B cell (primary cell): ENCODE data around the gene SLC35E1. TPM values are rescaled to one million over a fixed set of nuclear protein-coding genes. Genes with fewer than 3 reads are reported as not detected.

Experiments used
- ATAC-seq: fragments of 200-7000 bp; cut with Tn5 transposase; one replicate; pipeline ENCODE4 v1.10.0; 2021; ENCODE audit warnings: low read depth, mild to moderate bottlenecking, moderate number of reproducible peaks, moderate library complexity
- CTCF ChIA-PET: fragments of 350-600 bp; sonication (Branson Sonifier 250); formaldehyde crosslinking; loops from one replicate; lab custom pipeline; 2021; ENCODE audit warnings: antibody characterized with exemption, inconsistent platforms; lab: Charles Lee
- POLR2A ChIA-PET: fragments of 350-600 bp; sonication (Branson Sonifier 250); formaldehyde crosslinking; loops from one replicate; lab custom pipeline; 2021; ENCODE audit warnings: antibody characterized with exemption; lab: Charles Lee
- DNase-seq: peaks from one replicate; pipeline ENCODE4 v3.0.0; 2013
- H2AFZ ChIP-seq: 2 replicates; pipeline ENCODE4 v1.6.1; 2012; ENCODE audit warnings: mild to moderate bottlenecking, low read depth, low read length; ENCODE audit not compliant: insufficient read depth, poor library complexity, severe bottlenecking
- H3K27ac ChIP-seq, 2 donors: 1 replicate in 1 of 2; 2 replicates in 1 of 2; pipeline ENCODE4 v1.5.1; 2012 to 2013; ENCODE audit warnings: low read length in 2 of 2, mild to moderate bottlenecking in 2 of 2, moderate library complexity in 1 of 2
- H3K27me3 ChIP-seq, 4 experiments: fragments of 200-600 bp in 1 of 4; sonication (generic) in 1 of 4; replicated peaks in 1 of 4; 1 replicate in 2 of 4; 2 replicates in 2 of 4; pipeline versions ENCODE4 v1.6.1 to v1.7.0; 2013 to 2016; ENCODE audit warnings: low read length in 3 of 4, mild to moderate bottlenecking in 2 of 4, mixed read lengths in 1 of 4, moderate library complexity in 1 of 4; ENCODE audit not compliant: insufficient read depth in 4 of 4, control insufficient read depth in 3 of 4; ENCODE audit errors: control extremely low read depth in 1 of 4
- H3K36me3 ChIP-seq, 2 experiments: replicated peaks in 1 of 2; 1 replicate in 1 of 2; 2 replicates in 1 of 2; pipeline versions ENCODE4 v1.6.1 to v1.7.1; 2013; ENCODE audit warnings: low read length in 1 of 2; ENCODE audit not compliant: insufficient read depth in 2 of 2, control insufficient read depth in 1 of 2; ENCODE audit errors: control extremely low read depth in 1 of 2, extremely low read depth in 1 of 2
- H3K4me1 ChIP-seq, 2 donors: fragments of 200-600 bp in 1 of 2; sonication (generic) in 1 of 2; 1 replicate in 1 of 2; 2 replicates in 1 of 2; pipeline versions ENCODE4 v1.5.1 to v1.6.1; 2013 to 2017; ENCODE audit warnings: low read length in 2 of 2; ENCODE audit not compliant: control insufficient read depth in 2 of 2, insufficient read depth in 2 of 2
- H3K4me2 ChIP-seq: replicated peaks from 2 replicates; pipeline ENCODE3; 2012; ENCODE audit warnings: mild to moderate bottlenecking, low read depth, low read length; ENCODE audit not compliant: poor library complexity, severe bottlenecking
- H3K4me3 ChIP-seq, 5 experiments: fragments of 200-600 bp in 1 of 5; sonication (generic) in 1 of 5; 1 replicate in 3 of 5; 2 replicates in 2 of 5; pipeline versions ENCODE4 v1.5.1 to v1.7.0; 2011 to 2016; ENCODE audit warnings: low read length in 4 of 5, mild to moderate bottlenecking in 4 of 5, low read depth in 2 of 5, control low read depth in 1 of 5, moderate library complexity in 1 of 5; ENCODE audit not compliant: insufficient read depth in 1 of 5; ENCODE audit errors: control extremely low read depth in 1 of 5, extremely low read depth in 1 of 5
- H3K79me2 ChIP-seq: fragments of 200-600 bp; sonication (generic); one replicate; pipeline ENCODE4 v1.6.0; 2016; ENCODE audit warnings: low read length; ENCODE audit not compliant: control insufficient read depth, insufficient read depth
- H3K9ac ChIP-seq: fragments of 200-600 bp; sonication (generic); 2 replicates; pipeline ENCODE4 v1.6.1; 2017; ENCODE audit warnings: mild to moderate bottlenecking, low read length, moderate library complexity
- H3K9me3 ChIP-seq, 3 donors: one replicate each; pipeline versions ENCODE4 v1.6.1 to v1.7.1; 2013; ENCODE audit warnings: low read length in 2 of 3; ENCODE audit not compliant: control insufficient read depth in 2 of 3, insufficient read depth in 1 of 3; ENCODE audit errors: control extremely low read depth in 1 of 3
- H4K20me1 ChIP-seq: 2 replicates; pipeline ENCODE4 v1.6.0; 2012; ENCODE audit warnings: mild to moderate bottlenecking, low read length; ENCODE audit not compliant: insufficient read depth, control insufficient read depth, poor library complexity, severe bottlenecking
- H3K27ac Mint-ChIP-seq: one replicate; pipeline ENCODE4 v1.8.0; 2021; ENCODE audit warnings: mixed read lengths
- H3K27me3 Mint-ChIP-seq: one replicate; pipeline ENCODE4 v1.8.0; 2021; ENCODE audit warnings: mixed read lengths
- H3K4me1 Mint-ChIP-seq: one replicate; pipeline ENCODE4 v1.8.0; 2021; ENCODE audit warnings: mixed read lengths
- H3K4me3 Mint-ChIP-seq: one replicate; pipeline ENCODE4 v1.8.0; 2021; ENCODE audit warnings: mixed read lengths
- H3K9me3 Mint-ChIP-seq: one replicate; pipeline ENCODE4 v1.8.0; 2022; ENCODE audit warnings: mixed read lengths; ENCODE audit not compliant: insufficient read depth
- EZH2 ChIP-seq: IDR thresholded peaks from 2 replicates; pipeline ENCODE4 v1.6.1; 2012; ENCODE audit warnings: borderline replicate concordance, low read depth, mild to moderate bottlenecking, moderate library complexity, low read length; ENCODE audit not compliant: insufficient read depth, poor library complexity, severe bottlenecking
- WGBS: methylation state at CpG from one replicate; pipeline ENCODE4 v1.1.5; 2013; ENCODE audit warnings: missing lambda C conversion rate; ENCODE audit not compliant: insufficient coverage; 5-methylcytosine and 5-hydroxymethylcytosine counted together
- intact Hi-C: fragments of 100-400 bp; cut with micrococcal nuclease; formaldehyde crosslinking; loops from one replicate; pipeline ENCODE4 v1.10.0; 2022
- polyA plus RNA-seq: library from polyadenylated mRNA; depleted of rRNA; stranded (reverse); fragments of >200 nt; gene quantifications from 2 replicates; pipeline ENCODE4 v1.2.3, GENCODE V29; 2012
- total RNA-seq, 2 donors: library from RNA; stranded (reverse); fragments of 120-200 nt in 1 of 2; gene quantifications; 1 replicate in 1 of 2; 2 replicates in 1 of 2; pipeline versions ENCODE4 v1.2.3 to v1.2.4, GENCODE V29; 2013 to 2022
- TF ChIP-seq, protein P1 (sequence below): fragments of 200-600 bp; IDR thresholded peaks from one replicate; pipeline ENCODE4 v1.8.0; 2022; ENCODE audit warnings: antibody characterized with exemption, mild to moderate bottlenecking

Gene SLC35E1
- total and polyA plus RNA-seq, 2 donors (not counting 1 experiment from before 2014, with no cell fraction given) = 23.4 to 46.8 TPM

- peak within 1 kb of the TSS; percentile 89 for H3K27ac Mint-ChIP-seq
- Histone ChIP-seq H4K20me1 (peaks cover 51% of the 10 kb centered on the region), H3K9ac (peak within 1 kb of the TSS; percentile 80), H3K27ac (peak within 1 kb of the TSS; percentile 61 to 77), H3K4me1 (peaks cover 29 to 52% of the 10 kb centered on the region in 2 donors), H3K27me3 (no peaks in the 10 kb centered on the region), H3K9me3 (no peaks in the 10 kb centered on the region), H2AFZ (peak within 1 kb of the TSS; percentile 90), H3K4me2 (peak within 1 kb of the TSS; percentile 79), H3K4me3 (peak within 1 kb of the TSS; percentile 76 to 90 (median 88)), H3K79me2 (peaks cover 91% of the 10 kb centered on the region), H3K36me3 (peaks cover 0 to 20% of the 10 kb centered on the region in 2 experiments)
- POLR2A ChIA-PET = interaction anchor here (0.6 to 1.6 kb wide), 7 partner anchors 42 to 170 kb away, joined by 3 to 8 read pairs (median 4); partner anchors contain the start of genes SMIM7 and TMEM38A
- under 1% methylated on average over 108 of the region's 108 CpGs for WGBS
- ATAC-seq = peak; percentile 81
- no peak for TF ChIP-seq EZH2
- TF ChIP-seq, protein P1, sequence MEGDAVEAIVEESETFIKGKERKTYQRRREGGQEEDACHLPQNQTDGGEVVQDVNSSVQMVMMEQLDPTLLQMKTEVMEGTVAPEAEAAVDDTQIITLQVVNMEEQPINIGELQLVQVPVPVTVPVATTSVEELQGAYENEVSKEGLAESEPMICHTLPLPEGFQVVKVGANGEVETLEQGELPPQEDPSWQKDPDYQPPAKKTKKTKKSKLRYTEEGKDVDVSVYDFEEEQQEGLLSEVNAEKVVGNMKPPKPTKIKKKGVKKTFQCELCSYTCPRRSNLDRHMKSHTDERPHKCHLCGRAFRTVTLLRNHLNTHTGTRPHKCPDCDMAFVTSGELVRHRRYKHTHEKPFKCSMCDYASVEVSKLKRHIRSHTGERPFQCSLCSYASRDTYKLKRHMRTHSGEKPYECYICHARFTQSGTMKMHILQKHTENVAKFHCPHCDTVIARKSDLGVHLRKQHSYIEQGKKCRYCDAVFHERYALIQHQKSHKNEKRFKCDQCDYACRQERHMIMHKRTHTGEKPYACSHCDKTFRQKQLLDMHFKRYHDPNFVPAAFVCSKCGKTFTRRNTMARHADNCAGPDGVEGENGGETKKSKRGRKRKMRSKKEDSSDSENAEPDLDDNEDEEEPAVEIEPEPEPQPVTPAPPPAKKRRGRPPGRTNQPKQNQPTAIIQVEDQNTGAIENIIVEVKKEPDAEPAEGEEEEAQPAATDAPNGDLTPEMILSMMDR = no peak
- DNase-seq = peak; percentile 97
- peak within 1 kb of the TSS; percentile 91 for H3K4me3 Mint-ChIP-seq
- H3K27me3 Mint-ChIP-seq = no peaks in the 10 kb centered on the region
- H3K4me1 Mint-ChIP-seq = peaks cover 55% of the 10 kb centered on the region
- intact Hi-C loops = loop anchor here (1.0 to 5.0 kb wide), 8 partner anchors 30 to 345 kb away; partner anchors contain the start of genes AP1M1, C19orf44, CALR3 and MED26
- CTCF ChIA-PET = interaction anchor here (1.0 kb wide), 1 partner anchor 46 kb away, joined by 4 read pairs; no protein-coding TSS in a partner anchor
- no peaks in the 10 kb centered on the region for H3K9me3 Mint-ChIP-seq
Measured at GRCh38 chr19:16542045-16542909, 29.9 kb downstream of the SLC35E1 start, which contains the start of gene CHERP. TSS of gene CHERP (minus strand) at chr19:16542437. CDS start at chr19:16542378, 59 bp downstream.
